GM12891 (cell line): ENCODE results near the gene PLPP3.

Experiments used
- POLR2AphosphoS5 ChIP-seq: IDR thresholded peaks from 2 replicates; pipeline ENCODE4 v1.6.1; 2011; ENCODE audit warnings: low read depth, low read length, control low read depth
- TAF1 ChIP-seq: IDR thresholded peaks from 2 replicates; pipeline ENCODE4 v1.6.1; 2011; ENCODE audit warnings: low read depth, low read length, control low read depth

DNA sequence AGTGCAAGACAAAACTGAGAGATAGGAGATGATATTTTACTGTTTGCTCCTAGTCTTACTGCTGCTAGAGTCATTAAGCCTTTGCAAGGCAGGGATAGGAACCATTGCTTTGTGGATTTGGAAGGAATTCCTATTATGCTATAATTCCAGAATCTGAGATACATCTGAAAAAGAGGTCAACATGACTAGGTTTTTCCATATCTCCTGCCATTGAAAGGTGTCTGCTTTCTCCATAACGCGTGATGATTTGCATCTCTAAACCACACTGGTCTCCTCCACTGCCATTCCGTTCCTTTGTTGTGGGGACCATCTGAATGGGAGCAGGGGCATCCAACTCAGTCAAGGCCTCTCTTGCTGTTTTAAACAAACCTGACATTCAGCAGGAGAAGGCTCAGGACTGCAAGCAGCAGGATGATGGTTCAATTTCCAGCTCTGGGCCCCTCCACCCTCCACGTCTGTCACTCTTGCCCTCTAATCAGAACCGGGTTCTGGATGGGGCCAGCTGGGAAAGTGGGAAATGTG, 45.2 kb downstream of the PLPP3 start:
- TF ChIP-seq TAF1: no peak
- no peak for TF ChIP-seq POLR2AphosphoS5
